Measurements from ENCODE around the gene KRT38.

GRCh38 chr17:41464682-41465081, 23.9 kb upstream of the KRT38 start:
- TF ChIP-seq CTCF (IDR thresholded peaks at IDR 0.05) (no peak), POLR2A (IDR thresholded peaks at IDR 0.05) (no peak), POLR2AphosphoS5 (IDR thresholded peaks at IDR 0.05) (no peak)
